GM12872 (cell line): ENCODE measurements around the gene PIEZO2.

ENCODE experiments used
- TF ChIP-seq, protein P1 (sequence below): IDR thresholded peaks from 3 replicates; pipeline ENCODE4 v1.5.1; 2011; ENCODE audit warnings: low read depth, mild to moderate bottlenecking, low read length, moderate library complexity; ENCODE audit not compliant: insufficient read depth

The PIEZO2 gene

DNA sequence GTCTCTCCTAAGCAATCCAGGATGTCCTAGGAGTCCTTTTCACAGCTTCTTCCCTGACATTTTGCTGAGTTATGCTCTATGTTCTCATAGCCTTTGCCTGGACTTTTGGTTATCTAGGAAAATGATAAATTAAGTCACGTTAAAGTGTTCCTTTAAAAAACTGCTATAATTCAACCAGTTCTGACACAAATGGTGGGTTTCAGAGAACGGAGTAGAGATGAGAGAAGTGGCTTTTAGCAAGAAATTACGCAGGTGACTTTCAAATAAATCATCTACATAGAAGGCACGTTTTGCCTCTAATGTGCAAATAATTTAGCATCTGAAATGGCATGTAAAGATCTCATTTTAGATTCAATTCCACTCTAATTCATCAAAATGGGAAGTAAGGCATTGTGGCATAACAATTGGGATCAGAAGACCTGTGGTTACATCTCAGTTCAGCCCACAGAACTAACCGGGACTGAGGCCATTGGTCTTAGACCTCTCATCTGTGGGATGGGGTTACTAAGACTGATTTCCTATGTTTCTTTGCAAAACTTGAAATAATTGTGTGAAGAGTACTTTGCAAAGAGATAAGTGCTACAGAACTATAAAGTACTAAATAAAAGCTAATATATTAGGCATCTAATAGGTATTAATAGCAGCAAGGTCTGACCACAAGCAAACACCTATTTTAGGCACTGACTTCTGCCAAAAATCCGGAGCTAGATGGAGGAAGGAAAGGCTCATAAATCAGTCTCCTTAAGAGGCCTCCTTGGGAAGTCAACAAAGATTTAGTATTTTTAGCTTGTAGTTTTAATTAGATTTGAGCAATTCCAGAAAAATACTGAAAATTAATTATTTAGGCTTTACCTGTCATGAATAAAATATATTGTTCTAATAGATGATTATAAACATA, 211.4 kb downstream of the PIEZO2 start:
- TF ChIP-seq, protein P1, sequence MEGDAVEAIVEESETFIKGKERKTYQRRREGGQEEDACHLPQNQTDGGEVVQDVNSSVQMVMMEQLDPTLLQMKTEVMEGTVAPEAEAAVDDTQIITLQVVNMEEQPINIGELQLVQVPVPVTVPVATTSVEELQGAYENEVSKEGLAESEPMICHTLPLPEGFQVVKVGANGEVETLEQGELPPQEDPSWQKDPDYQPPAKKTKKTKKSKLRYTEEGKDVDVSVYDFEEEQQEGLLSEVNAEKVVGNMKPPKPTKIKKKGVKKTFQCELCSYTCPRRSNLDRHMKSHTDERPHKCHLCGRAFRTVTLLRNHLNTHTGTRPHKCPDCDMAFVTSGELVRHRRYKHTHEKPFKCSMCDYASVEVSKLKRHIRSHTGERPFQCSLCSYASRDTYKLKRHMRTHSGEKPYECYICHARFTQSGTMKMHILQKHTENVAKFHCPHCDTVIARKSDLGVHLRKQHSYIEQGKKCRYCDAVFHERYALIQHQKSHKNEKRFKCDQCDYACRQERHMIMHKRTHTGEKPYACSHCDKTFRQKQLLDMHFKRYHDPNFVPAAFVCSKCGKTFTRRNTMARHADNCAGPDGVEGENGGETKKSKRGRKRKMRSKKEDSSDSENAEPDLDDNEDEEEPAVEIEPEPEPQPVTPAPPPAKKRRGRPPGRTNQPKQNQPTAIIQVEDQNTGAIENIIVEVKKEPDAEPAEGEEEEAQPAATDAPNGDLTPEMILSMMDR, result no peak

DNA sequence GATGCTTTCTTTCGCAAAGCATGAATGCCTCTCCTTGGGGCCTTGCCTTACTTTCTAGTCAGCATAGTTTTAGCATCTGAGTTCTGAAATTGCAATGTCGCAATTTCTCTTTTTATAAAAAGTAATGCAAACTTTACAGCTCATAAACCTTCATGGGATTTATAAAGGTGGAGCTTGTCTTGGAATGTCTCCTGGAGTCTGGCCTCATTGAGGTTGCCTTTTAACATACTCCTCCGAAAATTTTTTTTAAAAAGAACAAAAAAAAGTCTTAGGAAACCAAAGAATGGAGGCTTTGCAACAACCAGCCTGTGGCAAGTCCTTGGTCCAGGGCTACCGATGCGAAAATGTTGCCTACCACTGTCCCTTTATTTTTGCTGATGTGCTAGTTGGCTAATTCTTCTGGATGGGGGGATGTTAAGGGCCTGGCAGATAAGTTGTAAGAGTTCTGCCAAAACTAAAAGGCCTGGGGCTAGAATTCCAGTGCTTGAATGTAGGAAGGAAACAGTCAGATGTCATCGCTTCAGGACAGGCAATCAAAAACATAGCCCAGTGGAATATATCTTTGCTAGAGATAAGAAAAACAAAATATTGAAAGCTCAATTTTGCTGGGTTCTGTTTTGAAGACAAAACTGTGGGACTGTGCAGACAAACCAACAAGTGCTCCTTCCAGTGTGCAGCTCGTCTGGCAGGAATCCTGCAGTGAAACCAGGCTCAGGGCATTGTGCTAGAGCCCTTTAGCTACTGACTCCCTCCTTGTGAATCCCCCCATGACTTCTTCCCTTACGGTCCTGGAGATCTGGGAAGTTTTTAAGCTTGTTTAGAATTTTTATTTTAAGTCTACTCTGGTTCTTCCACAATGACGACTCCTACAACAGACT, 213.0 kb downstream of the PIEZO2 start:
- TF ChIP-seq, protein P1, result no peak

DNA sequence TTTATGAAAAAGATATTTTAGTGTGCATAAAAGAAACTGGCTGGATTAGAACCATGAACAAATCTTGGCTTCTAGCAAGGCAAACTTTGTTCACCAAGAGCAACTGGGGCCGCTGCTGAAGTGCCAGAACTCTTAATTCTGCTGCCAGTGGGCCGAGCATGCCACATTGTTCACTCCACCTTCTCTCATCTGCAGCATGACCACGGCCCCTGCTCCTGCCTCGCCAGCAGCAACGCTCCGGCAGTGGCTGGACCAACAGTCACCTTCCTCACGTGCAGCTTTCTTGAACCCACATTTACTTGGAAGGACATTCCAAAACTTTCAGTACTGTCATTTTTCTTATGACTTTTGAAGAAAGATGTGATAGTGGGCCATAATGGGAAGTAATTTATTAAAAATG, 213.8 kb downstream of the PIEZO2 start:
- TF ChIP-seq, protein P1, result no peak

DNA sequence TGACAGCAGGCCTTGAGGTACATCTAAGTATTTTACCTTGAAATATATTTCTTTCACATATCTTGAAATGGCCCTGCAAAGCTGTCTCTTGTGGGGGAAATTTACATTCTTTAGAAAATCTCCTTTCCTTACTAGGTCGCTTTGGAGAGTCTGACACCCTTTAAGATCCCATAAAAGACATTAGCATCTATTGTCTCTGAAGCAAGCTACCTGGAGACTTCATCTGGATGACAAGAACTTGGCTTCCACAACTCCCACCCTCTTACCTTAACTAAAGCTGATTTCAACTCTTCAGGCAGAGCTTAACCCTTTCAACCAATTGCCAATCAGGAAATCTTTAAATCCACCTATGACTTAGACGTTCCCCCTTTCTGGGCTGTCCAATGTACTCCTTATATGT, 219.3 kb downstream of the PIEZO2 start:
- TF ChIP-seq, protein P1, result no peak

DNA sequence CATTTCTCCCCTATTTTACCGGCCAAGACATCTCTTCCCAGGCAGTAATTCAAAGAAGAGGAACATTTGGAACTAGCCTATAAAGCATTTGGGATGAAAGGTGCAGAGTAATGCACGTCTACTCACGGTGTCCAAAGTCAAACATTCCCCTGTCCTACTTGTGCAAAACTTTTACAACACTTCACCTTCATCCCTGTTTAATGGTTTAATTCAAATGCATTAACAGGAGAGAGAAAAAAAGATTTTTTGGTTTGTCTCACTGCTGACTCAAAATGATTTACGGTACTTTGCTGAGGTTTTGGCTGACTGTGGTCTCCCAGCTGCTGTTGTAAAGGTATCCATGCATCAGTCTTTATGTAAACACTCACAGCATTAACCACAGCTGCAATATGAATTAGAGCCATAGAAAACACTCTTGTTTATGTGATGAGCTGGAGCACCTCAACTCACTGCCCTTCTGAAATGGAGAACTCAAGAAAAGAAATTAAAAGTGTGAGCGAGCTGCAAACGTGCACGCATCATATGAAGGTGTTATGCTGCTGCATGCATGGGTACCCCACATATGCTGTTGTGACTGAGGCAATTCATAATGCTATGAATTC, 220.5 kb downstream of the PIEZO2 start:
- TF ChIP-seq, protein P1, result no peak

DNA sequence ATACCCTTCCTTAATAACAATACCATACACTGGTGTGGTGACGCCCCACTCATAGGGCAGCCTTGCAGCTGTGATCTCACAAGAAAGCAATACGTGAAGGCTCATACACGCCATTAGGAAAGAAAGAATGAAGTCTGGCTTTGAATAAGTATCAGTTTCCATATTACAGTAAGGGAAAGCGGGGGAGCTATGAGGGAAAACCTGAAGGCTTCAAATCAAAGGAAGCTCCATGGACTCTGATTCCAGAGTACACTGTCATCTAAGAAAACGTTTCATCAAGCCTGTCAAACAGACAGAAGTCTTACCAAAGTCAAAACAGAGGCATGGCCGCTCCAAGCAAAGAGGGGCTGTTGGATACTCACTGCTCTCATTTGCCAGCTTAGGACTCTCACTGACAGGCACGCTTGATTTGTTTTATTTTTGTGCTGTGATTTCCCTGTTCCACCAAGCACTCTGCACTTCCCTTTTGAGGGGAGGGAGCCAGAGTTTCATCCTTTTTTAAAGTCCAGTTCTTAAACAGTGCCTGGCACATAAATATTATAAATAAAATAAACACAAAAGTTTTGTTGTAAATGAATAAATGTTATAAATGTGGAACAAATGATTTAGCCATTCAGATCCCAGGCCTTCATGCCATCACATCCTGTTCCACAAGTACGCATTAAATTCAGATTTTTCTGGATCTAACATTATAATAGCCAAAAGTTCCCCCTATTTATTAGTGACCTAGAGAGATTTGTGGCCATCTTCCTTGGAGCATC, 221.2 kb downstream of the PIEZO2 start:
- TF ChIP-seq, protein P1, result no peak
